Measurements from ENCODE around the gene TACC2. TPM values are rescaled to one million over a fixed set of nuclear protein-coding genes. Genes with fewer than 3 reads are reported as not detected.

TACC2 gene
- total RNA-seq, 1 experiment from 2014 or later: 15.8 TPM

DNA sequence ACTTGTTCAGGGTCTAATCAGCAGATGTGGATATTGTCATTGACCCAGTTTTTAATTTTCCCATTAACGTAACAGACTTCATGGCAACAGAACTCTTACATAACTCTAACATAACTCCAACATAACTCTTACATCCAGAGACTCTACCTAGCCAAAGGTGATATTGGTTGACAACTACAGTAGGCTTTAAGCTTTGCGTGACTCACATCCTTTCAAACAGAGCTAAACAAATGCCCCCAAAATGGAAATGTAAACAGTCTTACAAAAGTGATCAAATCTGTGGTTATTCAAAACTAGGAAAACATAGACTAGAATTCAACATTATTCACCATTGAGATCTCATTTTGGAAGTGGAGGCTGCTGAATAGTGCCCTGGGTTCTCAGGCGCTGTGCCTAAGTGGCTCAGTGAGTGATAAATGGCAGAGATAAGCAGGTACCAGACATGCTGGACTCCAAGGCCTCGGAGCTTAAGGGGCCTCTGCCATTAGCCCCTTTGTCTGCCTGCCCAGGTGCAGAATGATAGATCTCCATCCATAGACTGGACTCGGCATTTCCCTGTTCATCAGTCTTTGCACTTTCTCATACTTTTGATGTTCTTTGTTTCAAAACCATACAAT lies 247.8 kb downstream of the TACC2 start:
- ChIA-PET POLR2A (ENCODE audit: unreplicated experiment) (no interaction called here), CTCF (no interaction called here)
- H3F3A ChIP-seq (ENCODE audit: insufficient read depth, low read depth): no peaks in the 10 kb centered on the region
- no peak overlapping the region for H3K4me2 ChIP-seq
- H3K4me3 ChIP-seq: no peak overlapping the region
- intact Hi-C loops (cut with micrococcal nuclease; ENCODE audit: unreplicated experiment): no loop called here
- H4K20me1 ChIP-seq (ENCODE audit: insufficient read depth): no peaks in the 10 kb centered on the region
- H3K36me3 ChIP-seq (ENCODE audit: low read depth): no peaks in the 10 kb centered on the region
- no peaks in the 10 kb centered on the region for H3K27me3 ChIP-seq (ENCODE audit: insufficient read depth, low read depth)
- TF ChIP-seq CTCF (conservative IDR thresholded peaks at IDR 0.05): no peak
- H3K4me1 ChIP-seq (replicated peaks; ENCODE audit: insufficient read depth): no peaks in the 10 kb centered on the region
- no peak for DNase-seq
- no TSS peak for BruUV-seq (replicated peaks)
- no peak overlapping the region for H3K27ac ChIP-seq
- no peaks in the 10 kb centered on the region for H3K9me2 ChIP-seq (ENCODE audit: insufficient read depth)
- no peaks in the 10 kb centered on the region for H3K79me2 ChIP-seq (ENCODE audit: low read depth)
- H3K9me3 ChIP-seq (ENCODE audit: insufficient read depth, low read depth): no peaks in the 10 kb centered on the region
- no peak overlapping the region for H2AFZ ChIP-seq

DNA sequence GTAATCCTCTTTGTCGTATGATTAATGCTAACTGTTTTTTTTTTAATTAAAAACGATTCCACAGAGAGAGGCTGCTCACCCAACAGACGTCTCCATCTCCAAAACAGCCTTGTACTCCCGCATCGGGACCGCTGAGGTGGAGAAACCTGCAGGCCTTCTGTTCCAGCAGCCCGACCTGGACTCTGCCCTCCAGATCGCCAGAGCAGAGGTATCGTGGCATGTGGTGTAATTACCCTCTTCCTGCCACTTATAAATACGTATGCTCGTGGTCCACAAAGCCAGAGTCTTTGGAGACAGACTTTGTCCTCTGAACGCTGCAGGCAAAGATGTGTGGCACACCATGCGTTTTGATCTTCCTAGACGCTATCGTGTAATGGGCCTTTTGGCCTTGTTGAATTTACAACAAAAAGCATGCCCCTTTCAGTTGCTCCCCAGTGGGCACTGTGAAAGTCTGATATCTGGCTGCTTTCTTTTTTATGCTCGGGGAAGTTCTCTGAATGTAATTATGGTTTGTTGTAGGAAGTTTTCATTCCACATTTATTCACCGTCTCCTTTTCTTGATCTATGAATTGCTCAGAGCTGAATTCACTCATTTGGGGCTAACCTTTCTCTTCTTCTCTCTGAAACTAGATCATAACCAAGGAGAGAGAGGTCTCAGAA lies 248.5 kb downstream of the TACC2 start:
- H3K36me3 ChIP-seq (ENCODE audit: low read depth): no peaks in the 10 kb centered on the region
- no peaks in the 10 kb centered on the region for H3K9me2 ChIP-seq (ENCODE audit: insufficient read depth)
- H3F3A ChIP-seq (ENCODE audit: insufficient read depth, low read depth): no peaks in the 10 kb centered on the region
- no peaks in the 10 kb centered on the region for H3K79me2 ChIP-seq (ENCODE audit: low read depth)
- POLR2A ChIA-PET (ENCODE audit: unreplicated experiment): no interaction called here
- H3K4me3 ChIP-seq: no peak overlapping the region
- no peak overlapping the region for H2AFZ ChIP-seq
- no peak overlapping the region for H3K27ac ChIP-seq
- no peaks in the 10 kb centered on the region for H3K9me3 ChIP-seq (ENCODE audit: insufficient read depth, low read depth)
- H3K27me3 ChIP-seq (ENCODE audit: insufficient read depth, low read depth): no peaks in the 10 kb centered on the region
- H3K4me1 ChIP-seq (replicated peaks; ENCODE audit: insufficient read depth): no peaks in the 10 kb centered on the region
- DNase-seq: no peak
- CTCF ChIA-PET: no interaction called here
- no TSS peak for BruUV-seq (replicated peaks)
- intact Hi-C loops (cut with micrococcal nuclease; ENCODE audit: unreplicated experiment): no loop called here
- no peak for TF ChIP-seq CTCF (conservative IDR thresholded peaks at IDR 0.05)
- no peak for TF ChIP-seq EZH2 (IDR thresholded peaks at IDR 0.05; ENCODE audit: low read depth)
- no peak overlapping the region for H3K4me2 ChIP-seq
- H4K20me1 ChIP-seq (ENCODE audit: insufficient read depth): no peaks in the 10 kb centered on the region

GRCh38 chr10:122239578-122240257 lies 250.8 kb downstream of the TACC2 start:
- CTCF ChIA-PET: interaction anchor here (0.7 kb wide), 1 partner anchor 181 kb away, joined by 5 read pairs; no protein-coding TSS in a partner anchor
- Histone ChIP-seq H3K9me2 (ENCODE audit: insufficient read depth) (no peaks in the 10 kb centered on the region), H3K4me1 (replicated peaks; ENCODE audit: insufficient read depth) (no peaks in the 10 kb centered on the region), H3K4me3 (no peak overlapping the region), H3K4me2 (no peak overlapping the region), H3K79me2 (ENCODE audit: low read depth) (no peaks in the 10 kb centered on the region), H2AFZ (no peak overlapping the region), H4K20me1 (ENCODE audit: insufficient read depth) (no peaks in the 10 kb centered on the region), H3K27me3 (ENCODE audit: insufficient read depth, low read depth) (no peaks in the 10 kb centered on the region), H3K27ac (no peak overlapping the region), H3K9me3 (ENCODE audit: insufficient read depth, low read depth) (no peaks in the 10 kb centered on the region), H3K36me3 (ENCODE audit: low read depth) (no peaks in the 10 kb centered on the region), H3F3A (ENCODE audit: insufficient read depth, low read depth) (no peaks in the 10 kb centered on the region)
- no peak for DNase-seq
- intact Hi-C loops (cut with micrococcal nuclease; ENCODE audit: unreplicated experiment): no loop called here
- POLR2A ChIA-PET (ENCODE audit: unreplicated experiment): no interaction called here
- no peak for TF ChIP-seq EZH2 (IDR thresholded peaks at IDR 0.05; ENCODE audit: low read depth)
- TF ChIP-seq CTCF (conservative IDR thresholded peaks at IDR 0.05): no peak
- BruUV-seq (replicated peaks): no TSS peak
